ENCODE measurements around the gene TAF4B. TPM values are rescaled to one million over a fixed set of nuclear protein-coding genes. Genes with fewer than 3 reads are reported as not detected.

The TAF4B gene
- polyA plus RNA-seq, 1 of the 3 experiments (the other 2 are of a cell fraction), result 1.3 TPM

DNA sequence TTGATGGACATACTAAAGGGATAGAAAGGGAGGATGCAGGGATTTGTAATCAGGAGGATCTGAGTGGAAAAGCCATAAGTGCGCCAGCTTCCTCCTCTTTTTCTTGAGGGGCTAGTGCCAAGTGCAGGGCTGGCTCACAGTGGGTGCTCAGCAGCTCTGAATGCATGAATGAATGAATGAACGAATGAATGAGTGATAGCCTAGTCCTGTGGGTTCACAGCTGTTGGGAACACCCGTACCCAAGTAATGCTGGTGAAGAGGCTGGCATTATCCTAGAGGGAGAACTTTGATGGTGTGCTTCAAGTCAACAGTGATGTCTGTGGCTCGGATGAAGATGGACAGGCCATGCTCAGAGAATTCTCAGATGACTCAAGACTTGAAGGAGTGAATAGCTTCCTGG, 213.3 kb downstream of the TAF4B start:
- Histone ChIP-seq H3K36me3 (replicated peaks in 1 of 2; ENCODE audit: control insufficient read depth in 1 of 2, insufficient read depth in 2 of 2, low read length in 1 of 2) (no peaks in the 10 kb centered on the region), H3K4me1 (ENCODE audit: control insufficient read depth in 1 of 2, insufficient read depth in 2 of 2, low read depth in 1 of 2, low read length in 1 of 2) (peaks cover 0 to 11% of the 10 kb centered on the region in 2 experiments; a peak in 1 of 4 replicates), H3K4me2 (no peak overlapping the region), H3K27me3 (ENCODE audit: insufficient read depth) (no peaks in the 10 kb centered on the region), H3K9me2 (no peaks in the 10 kb centered on the region), H3K4me3 (ENCODE audit: low read depth in 2 of 2, low read length in 1 of 2) (no peak overlapping the region), H3F3A (replicated peaks; ENCODE audit: insufficient read depth) (no peaks in the 10 kb centered on the region), H3K9ac (no peak overlapping the region), H3K79me2 (ENCODE audit: insufficient read depth) (no peaks in the 10 kb centered on the region), H2AFZ (ENCODE audit: low read depth) (no peak overlapping the region), H4K20me1 (ENCODE audit: insufficient read depth) (no peaks in the 10 kb centered on the region), H3K9me3 (no peaks in the 10 kb centered on the region), H3K27ac (ENCODE audit: low read depth in 2 of 2, low read length in 1 of 2) (no peak overlapping the region)
- WGBS (ENCODE audit: low lambda C conversion rate), result 70% methylated on average over 4 of the region's 4 CpGs
- POLR2A ChIA-PET, result interaction anchor here (0.6 kb wide), 1 partner anchor 45 kb away, joined by 3 read pairs; no protein-coding TSS in a partner anchor
- TF ChIP-seq YY1 (IDR thresholded peaks at IDR 0.05; ENCODE audit: low read depth), result no peak
- no peak for TF ChIP-seq TCF12 (IDR thresholded peaks at IDR 0.05)
- TF ChIP-seq, protein P1, sequence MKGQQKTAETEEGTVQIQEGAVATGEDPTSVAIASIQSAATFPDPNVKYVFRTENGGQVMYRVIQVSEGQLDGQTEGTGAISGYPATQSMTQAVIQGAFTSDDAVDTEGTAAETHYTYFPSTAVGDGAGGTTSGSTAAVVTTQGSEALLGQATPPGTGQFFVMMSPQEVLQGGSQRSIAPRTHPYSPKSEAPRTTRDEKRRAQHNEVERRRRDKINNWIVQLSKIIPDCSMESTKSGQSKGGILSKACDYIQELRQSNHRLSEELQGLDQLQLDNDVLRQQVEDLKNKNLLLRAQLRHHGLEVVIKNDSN (IDR thresholded peaks at IDR 0.05; ENCODE audit: borderline replicate concordance, low read depth), result no peak
- no peak for TF ChIP-seq TEAD4 (IDR thresholded peaks at IDR 0.05; ENCODE audit: borderline replicate concordance, insufficient read depth)
- TF ChIP-seq ELF1 (IDR thresholded peaks at IDR 0.05), result no peak
- no peak for DNase-seq
- CTCF ChIA-PET, result interaction anchor here (0.9 to 1.4 kb wide), 3 partner anchors 16 to 497 kb away, joined by 3 read pairs; no protein-coding TSS in a partner anchor

DNA sequence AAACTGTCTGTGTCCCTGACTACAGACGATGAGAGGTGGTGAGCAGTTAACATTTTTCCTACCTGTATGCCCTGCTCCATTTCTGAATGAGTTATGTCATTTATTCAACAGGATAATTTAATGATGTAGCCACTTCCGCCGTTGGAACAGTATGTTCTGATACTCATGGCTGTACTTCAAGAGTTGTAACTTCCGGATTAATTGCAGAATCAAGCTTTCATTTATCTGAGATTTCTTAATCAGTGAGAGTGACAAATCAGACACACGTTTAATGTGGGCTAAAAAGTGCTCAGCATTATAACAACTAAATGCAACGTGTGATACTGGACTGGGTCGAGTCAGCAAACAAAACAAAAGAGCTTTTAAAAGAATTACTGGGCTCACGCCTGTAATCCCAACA, 214.4 kb downstream of the TAF4B start:
- Histone ChIP-seq H3K36me3 (replicated peaks in 1 of 2; ENCODE audit: control insufficient read depth in 1 of 2, insufficient read depth in 2 of 2, low read length in 1 of 2) (no peaks in the 10 kb centered on the region), H3K27ac (ENCODE audit: low read depth in 2 of 2, low read length in 1 of 2) (no peak overlapping the region), H3K9me3 (no peaks in the 10 kb centered on the region), H3F3A (replicated peaks; ENCODE audit: insufficient read depth) (no peaks in the 10 kb centered on the region), H3K79me2 (ENCODE audit: insufficient read depth) (no peaks in the 10 kb centered on the region), H3K9ac (no peak overlapping the region), H3K4me3 (ENCODE audit: low read depth in 2 of 2, low read length in 1 of 2) (no peak overlapping the region), H3K4me1 (ENCODE audit: control insufficient read depth in 1 of 2, insufficient read depth in 2 of 2, low read depth in 1 of 2, low read length in 1 of 2) (peaks cover 0 to 11% of the 10 kb centered on the region in 2 experiments; a peak in 1 of 4 replicates), H4K20me1 (ENCODE audit: insufficient read depth) (no peaks in the 10 kb centered on the region), H2AFZ (ENCODE audit: low read depth) (no peak overlapping the region), H3K4me2 (no peak overlapping the region), H3K27me3 (ENCODE audit: insufficient read depth) (no peaks in the 10 kb centered on the region), H3K9me2 (no peaks in the 10 kb centered on the region)
- no peak for DNase-seq
- CTCF ChIA-PET, result interaction anchor here (0.8 to 2.6 kb wide), 5 partner anchors 12 to 496 kb away, joined by 3 to 7 read pairs (median 3); no protein-coding TSS in a partner anchor
- 84% methylated on average over 8 of the region's 8 CpGs for WGBS (ENCODE audit: low lambda C conversion rate)
- POLR2A ChIA-PET, result no interaction called here
- TF ChIP-seq SIN3A (IDR thresholded peaks at IDR 0.05; ENCODE audit: borderline replicate concordance, low read depth, low read length) (no peak), TEAD4 (IDR thresholded peaks at IDR 0.05; ENCODE audit: borderline replicate concordance, insufficient read depth) (no peak), POLR2AphosphoS5 (IDR thresholded peaks at IDR 0.05; ENCODE audit: low read depth, low read length) (no peak), FOXM1 (IDR thresholded peaks at IDR 0.05; ENCODE audit: low read depth) (no peak), RCOR1 (IDR thresholded peaks at IDR 0.05; ENCODE audit: low read length) (no peak), ELF1 (IDR thresholded peaks at IDR 0.05) (no peak), MXI1 (IDR thresholded peaks at IDR 0.05; ENCODE audit: low read depth, low read length) (no peak), FOSL2 (IDR thresholded peaks at IDR 0.05; ENCODE audit: borderline replicate concordance, low read depth) (no peak), YY1 (IDR thresholded peaks at IDR 0.05; ENCODE audit: low read depth) (no peak), JUND (IDR thresholded peaks at IDR 0.05) (no peak), TAF1 (IDR thresholded peaks at IDR 0.05; ENCODE audit: borderline replicate concordance, low read depth, low read length) (no peak), CHD2 (IDR thresholded peaks at IDR 0.05; ENCODE audit: low read length, partially characterized antibody) (no peak), RFX5 (IDR thresholded peaks at IDR 0.05; ENCODE audit: low read length) (no peak), FOXJ3 (CRISPR knock-in tag; IDR thresholded peaks at IDR 0.05) (no peak)
- TF ChIP-seq, protein P2, sequence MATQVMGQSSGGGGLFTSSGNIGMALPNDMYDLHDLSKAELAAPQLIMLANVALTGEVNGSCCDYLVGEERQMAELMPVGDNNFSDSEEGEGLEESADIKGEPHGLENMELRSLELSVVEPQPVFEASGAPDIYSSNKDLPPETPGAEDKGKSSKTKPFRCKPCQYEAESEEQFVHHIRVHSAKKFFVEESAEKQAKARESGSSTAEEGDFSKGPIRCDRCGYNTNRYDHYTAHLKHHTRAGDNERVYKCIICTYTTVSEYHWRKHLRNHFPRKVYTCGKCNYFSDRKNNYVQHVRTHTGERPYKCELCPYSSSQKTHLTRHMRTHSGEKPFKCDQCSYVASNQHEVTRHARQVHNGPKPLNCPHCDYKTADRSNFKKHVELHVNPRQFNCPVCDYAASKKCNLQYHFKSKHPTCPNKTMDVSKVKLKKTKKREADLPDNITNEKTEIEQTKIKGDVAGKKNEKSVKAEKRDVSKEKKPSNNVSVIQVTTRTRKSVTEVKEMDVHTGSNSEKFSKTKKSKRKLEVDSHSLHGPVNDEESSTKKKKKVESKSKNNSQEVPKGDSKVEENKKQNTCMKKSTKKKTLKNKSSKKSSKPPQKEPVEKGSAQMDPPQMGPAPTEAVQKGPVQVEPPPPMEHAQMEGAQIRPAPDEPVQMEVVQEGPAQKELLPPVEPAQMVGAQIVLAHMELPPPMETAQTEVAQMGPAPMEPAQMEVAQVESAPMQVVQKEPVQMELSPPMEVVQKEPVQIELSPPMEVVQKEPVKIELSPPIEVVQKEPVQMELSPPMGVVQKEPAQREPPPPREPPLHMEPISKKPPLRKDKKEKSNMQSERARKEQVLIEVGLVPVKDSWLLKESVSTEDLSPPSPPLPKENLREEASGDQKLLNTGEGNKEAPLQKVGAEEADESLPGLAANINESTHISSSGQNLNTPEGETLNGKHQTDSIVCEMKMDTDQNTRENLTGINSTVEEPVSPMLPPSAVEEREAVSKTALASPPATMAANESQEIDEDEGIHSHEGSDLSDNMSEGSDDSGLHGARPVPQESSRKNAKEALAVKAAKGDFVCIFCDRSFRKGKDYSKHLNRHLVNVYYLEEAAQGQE (IDR thresholded peaks at IDR 0.05; ENCODE audit: low read depth, low read length), result no peak
- TF ChIP-seq, protein P3, sequence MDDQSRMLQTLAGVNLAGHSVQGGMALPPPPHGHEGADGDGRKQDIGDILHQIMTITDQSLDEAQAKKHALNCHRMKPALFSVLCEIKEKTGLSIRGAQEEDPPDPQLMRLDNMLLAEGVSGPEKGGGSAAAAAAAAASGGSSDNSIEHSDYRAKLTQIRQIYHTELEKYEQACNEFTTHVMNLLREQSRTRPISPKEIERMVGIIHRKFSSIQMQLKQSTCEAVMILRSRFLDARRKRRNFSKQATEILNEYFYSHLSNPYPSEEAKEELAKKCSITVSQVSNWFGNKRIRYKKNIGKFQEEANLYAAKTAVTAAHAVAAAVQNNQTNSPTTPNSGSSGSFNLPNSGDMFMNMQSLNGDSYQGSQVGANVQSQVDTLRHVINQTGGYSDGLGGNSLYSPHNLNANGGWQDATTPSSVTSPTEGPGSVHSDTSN (IDR thresholded peaks at IDR 0.05), result no peak
- TF ChIP-seq, protein P4, sequence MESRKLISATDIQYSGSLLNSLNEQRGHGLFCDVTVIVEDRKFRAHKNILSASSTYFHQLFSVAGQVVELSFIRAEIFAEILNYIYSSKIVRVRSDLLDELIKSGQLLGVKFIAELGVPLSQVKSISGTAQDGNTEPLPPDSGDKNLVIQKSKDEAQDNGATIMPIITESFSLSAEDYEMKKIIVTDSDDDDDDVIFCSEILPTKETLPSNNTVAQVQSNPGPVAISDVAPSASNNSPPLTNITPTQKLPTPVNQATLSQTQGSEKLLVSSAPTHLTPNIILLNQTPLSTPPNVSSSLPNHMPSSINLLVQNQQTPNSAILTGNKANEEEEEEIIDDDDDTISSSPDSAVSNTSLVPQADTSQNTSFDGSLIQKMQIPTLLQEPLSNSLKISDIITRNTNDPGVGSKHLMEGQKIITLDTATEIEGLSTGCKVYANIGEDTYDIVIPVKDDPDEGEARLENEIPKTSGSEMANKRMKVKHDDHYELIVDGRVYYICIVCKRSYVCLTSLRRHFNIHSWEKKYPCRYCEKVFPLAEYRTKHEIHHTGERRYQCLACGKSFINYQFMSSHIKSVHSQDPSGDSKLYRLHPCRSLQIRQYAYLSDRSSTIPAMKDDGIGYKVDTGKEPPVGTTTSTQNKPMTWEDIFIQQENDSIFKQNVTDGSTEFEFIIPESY (IDR thresholded peaks at IDR 0.05; ENCODE audit: borderline replicate concordance, low read depth), result no peak

All from SK-N-SH (cell line).